ENCODE results near the gene CYB561. TPM values are rescaled to one million over a fixed set of nuclear protein-coding genes. Genes with fewer than 3 reads are reported as not detected.

The CYB561 gene, protein sequence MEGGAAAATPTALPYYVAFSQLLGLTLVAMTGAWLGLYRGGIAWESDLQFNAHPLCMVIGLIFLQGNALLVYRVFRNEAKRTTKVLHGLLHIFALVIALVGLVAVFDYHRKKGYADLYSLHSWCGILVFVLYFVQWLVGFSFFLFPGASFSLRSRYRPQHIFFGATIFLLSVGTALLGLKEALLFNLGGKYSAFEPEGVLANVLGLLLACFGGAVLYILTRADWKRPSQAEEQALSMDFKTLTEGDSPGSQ
- 14.7 TPM for total RNA-seq
- long read RNA-seq, transcript CYB561-213 (5 exons, 2,344 nt): major isoform, 6 of 23 reads
- long read RNA-seq, transcript CYB561-201 (6 exons, 3,001 nt): major isoform, 6 of 23 reads
- long read RNA-seq, partial matches to known transcripts: 2 of 23 reads
- long read RNA-seq, other reads (novel, unspliced or antisense): 8 of 23 reads

DNA sequence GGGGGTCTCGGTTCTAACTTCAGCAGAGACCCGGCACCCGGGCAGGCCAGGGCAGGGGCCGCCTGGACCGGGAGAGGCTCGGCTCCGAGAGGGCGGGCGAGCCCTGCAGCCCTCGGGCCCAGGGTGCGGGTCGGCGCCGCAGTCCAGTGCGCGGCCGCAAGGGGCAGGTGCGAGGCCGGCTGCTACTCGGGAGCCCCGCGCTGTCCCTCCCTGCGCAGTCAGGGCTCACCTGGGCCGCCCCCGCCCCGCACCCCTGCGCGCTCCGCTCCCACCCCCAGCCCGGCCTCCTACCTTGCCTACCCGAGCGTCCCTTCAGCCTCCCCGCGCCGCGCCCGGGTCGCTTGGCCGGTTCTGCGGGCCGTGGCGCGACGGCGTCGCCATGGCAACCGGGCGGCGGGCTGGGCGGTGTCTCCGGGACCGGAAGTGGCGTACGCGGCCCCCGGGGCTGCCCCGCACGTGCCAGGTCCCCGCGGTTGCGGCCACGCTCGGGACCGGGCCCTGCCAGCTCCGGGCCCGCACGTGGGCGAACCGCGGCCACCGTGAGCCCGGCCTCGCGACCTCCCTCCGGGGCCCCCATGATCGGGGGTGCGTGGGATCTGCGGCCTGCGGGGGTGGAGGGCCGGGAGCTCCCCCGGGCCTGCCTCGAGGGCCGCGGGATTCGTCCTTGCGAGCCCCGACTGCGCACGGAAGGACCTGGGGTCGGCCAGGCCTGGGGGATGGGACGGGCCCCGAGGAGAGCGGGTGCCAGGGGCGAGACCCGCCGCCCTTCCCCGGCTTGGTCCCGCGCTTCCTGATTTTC lies at the start of gene CYB561:
TSS of gene CYB561 (minus strand) at position 353 of the 799 bp plus-strand sequence. CDS start 8,759 bp downstream, outside the sequence.
- DNase-seq: peak; percentile 89
- intact Hi-C loops (cut with micrococcal nuclease): no loop called here

DNA sequence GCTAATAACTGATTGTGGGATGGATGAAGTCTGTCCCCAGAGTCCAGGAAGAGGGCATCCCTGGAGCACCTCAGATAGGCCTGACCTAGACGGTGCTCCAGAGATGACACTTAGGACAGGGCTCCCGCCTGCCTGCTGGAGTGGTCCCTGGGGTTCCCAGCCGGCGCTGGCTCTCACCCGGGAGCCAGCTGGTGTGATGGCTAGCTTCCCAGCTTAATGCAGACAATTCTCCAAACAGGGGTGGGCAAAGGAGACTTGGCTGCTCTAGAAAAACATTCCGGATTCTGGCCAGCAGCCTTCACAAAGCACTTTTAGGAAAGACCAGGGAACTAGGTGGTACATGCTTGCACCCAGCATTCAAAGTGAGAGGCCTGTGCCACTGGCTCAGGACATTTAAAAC lies 49.4 kb upstream of the CYB561 start:
- DNase-seq (no peak), ATAC-seq (no peak)
- intact Hi-C loops (cut with micrococcal nuclease): no loop called here

More for the DNA sequence above, at the start of gene CYB561:
- ATAC-seq: peak; percentile 83

DNA sequence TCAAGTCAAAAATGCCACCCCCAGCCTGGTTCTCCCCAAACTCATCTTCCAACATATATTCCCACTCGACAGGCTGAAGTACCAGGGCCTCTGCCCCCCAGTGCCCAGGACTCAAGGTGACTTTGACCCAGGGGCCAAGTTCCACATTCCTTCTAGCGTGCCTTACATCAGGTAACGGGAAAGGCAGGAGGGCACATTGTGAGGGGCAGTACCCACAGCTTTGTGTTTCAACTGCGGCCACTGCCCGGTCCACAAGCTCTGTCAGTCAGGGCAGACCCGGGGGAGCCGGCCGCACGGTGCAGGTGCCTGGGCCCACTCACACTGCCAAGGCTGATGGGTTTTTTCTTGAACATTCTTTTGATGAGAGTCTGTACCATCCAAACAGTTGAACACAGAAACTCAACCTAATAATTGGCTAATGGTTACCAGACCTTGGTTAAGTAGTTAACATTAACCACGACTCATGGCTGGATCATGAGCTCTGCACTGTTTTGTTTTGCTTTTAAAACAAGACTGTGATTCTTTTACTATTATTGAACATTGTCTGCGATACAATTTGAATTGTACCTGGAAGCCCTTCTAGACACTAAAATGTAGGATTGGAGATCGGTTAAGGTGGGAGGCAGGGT lies 48.3 kb upstream of the CYB561 start:
- ATAC-seq: no peak
- intact Hi-C loops (cut with micrococcal nuclease): no loop called here
- no peak for DNase-seq

DNA sequence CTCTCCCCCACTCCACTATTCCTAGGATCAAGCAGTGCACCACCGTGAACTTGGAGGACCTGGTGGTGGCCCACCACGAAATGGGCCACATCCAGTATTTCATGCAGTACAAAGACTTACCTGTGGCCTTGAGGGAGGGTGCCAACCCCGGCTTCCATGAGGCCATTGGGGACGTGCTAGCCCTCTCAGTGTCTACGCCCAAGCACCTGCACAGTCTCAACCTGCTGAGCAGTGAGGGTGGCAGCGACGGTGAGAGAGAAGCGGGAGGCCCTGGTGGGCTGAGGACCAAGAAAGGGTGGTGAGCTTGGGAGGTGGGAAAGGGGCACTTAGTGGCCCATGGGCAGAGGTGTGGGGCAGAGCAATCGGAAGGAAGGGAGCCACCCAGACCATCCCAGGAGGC lies 47.3 kb upstream of the CYB561 start:
- ATAC-seq: no peak

DNA sequence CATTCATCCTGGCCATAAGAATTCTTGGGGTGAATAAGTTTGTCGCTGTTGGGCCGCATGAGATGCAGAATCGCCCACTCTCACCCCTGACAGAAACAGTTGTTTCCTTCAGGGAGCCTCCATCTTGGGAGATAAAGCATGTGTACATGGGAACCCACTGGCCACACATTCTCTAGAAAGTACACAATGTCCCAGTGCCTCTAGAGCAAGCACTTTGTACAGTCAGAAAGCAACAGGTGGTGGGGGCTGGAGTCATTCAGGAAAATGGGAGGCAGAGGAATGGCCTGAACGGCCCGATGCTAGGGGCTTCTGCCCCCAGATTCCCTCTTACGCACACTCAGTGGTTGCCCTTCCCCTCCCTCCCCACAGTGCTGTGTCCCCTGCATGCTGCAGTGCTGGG lies 46.8 kb upstream of the CYB561 start:
- ATAC-seq (no peak), DNase-seq (no peak)
- intact Hi-C loops (cut with micrococcal nuclease): no loop called here

More for the DNA sequence above, 47.3 kb upstream of the CYB561 start:
- DNase-seq: no peak
- intact Hi-C loops (cut with micrococcal nuclease): no loop called here

DNA sequence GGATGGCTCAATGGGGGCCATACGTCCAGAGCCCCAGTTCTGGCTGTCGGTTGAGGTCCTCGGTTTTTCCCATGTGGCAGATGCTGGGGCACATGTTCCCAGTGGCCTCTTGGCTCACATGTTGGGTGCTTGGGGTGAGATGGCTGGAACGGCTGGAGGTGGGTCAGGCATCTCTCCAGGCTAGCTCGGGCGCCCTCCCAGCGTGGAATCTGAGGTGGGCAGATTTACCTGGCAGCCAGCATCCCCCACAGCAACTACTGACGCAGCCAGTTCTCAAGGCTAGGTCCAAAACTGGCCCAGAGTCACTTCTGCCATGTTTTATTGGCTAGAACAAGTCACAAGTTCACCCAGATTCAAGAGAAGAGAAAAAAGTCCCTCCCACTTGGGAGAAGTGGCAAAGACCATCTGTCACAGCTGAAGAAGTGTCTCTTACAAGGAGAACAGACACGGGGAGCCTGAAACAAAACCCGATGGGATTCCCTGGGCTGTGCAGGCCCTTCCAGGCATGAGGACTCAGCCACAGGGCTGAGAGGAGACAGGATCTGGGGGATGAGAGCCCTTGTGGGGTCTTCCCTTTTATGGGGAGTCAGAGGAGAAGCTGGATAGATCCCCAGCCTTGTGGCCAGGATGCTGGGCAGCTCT lies 46.0 kb upstream of the CYB561 start:
- no peak for ATAC-seq
- intact Hi-C loops (cut with micrococcal nuclease): no loop called here
- no peak for DNase-seq

DNA sequence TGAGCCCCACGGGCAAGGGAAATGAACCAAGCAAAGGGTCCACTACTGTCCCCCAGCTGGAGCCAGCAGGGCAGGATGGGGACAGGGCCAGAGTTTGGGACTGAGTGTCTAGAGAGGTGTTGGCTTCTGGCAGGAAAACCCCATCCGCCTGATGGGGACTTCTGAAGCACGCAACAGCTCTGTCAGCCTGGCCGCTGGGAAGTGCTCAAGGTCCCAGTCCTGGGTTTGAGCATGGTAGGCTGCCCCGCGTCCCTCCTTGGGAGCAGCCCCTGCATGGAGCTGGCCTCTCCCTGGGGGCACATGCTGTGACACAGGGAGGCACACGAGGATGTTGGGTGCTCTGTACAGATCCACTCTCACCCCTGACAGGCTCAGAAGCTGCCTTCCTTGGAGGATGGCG lies 45.3 kb upstream of the CYB561 start:
- ATAC-seq: no peak
- DNase-seq: no peak
- intact Hi-C loops (cut with micrococcal nuclease): no loop called here

DNA sequence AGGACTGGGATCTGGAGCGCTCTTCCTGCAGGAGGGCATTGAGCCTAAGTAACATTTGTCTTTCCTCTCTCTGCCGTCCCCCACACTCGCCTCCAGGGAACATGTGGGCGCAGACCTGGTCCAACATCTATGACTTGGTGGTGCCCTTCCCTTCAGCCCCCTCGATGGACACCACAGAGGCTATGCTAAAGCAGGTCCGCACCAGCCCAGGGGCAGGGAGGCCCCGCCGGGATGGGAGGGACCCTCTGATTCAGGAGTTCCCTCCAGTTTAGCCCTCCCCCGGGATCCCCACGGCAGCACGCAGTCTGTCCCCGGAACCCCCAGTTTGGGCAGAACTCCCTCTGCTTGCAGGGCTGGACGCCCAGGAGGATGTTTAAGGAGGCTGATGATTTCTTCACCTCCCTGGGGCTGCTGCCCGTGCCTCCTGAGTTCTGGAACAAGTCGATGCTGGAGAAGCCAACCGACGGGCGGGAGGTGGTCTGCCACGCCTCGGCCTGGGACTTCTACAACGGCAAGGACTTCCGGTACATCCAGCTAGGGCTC lies 44.8 kb upstream of the CYB561 start:
- intact Hi-C loops (cut with micrococcal nuclease): no loop called here
- DNase-seq (no peak), ATAC-seq (no peak)

DNA sequence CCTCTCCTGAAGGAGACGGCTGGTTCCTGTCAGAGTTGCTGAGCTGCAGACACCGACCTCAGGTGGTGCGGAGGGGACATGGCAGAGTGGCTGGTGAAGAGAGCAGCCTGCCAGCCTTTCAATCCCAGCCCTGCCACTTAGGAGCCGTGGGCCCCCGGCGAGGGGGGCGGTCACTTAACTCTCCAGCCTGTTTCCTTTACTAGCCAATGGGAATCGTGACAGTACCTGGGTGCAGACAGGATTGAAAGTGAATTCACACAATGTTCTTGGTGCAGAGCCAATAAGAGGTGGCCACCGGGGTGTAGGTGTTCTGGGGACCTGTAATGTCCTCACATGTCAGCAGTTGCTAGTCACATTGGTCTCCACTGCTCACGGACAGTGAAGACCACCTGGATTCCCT lies 44.2 kb upstream of the CYB561 start:
- DNase-seq: no peak

DNA sequence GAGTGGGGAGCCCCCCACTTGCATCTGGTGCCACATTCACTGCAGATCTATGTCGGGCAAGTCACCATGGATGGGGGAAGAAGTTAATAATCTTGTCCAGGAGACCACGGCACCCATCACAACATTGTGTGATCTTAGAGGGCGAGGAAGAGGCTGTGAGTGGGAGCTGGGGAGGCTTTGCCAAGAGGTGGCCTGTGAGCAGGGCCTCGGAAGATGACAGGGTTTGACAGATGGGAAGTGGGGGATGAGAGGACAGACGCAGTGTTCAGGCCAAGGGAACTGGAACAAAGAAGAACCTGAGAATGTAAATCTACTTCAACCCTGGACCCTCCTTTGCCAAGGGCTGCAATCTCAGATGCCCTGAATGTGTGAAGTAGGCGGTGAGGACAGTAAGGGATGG lies 43.2 kb upstream of the CYB561 start:
- no peak for DNase-seq
- ATAC-seq: no peak
- intact Hi-C loops (cut with micrococcal nuclease): no loop called here

More for the DNA sequence above, 44.2 kb upstream of the CYB561 start:
- intact Hi-C loops (cut with micrococcal nuclease): no loop called here
- peak; percentile 18 for ATAC-seq

DNA sequence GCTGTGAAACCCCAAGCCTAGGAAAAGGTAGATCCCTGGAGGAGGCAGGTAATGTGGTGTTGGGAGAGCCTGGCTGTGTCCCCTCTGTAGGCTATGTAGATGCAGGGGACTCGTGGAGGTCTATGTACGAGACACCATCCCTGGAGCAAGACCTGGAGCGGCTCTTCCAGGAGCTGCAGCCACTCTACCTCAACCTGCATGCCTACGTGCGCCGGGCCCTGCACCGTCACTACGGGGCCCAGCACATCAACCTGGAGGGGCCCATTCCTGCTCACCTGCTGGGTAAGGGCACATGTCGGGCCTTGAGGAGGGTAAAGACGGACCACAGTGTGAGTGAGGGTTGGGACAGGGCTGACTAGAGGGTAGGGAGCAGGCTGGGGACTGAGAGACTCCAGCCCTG lies 42.7 kb upstream of the CYB561 start:
- intact Hi-C loops (cut with micrococcal nuclease): no loop called here
- DNase-seq (no peak), ATAC-seq (no peak)

DNA sequence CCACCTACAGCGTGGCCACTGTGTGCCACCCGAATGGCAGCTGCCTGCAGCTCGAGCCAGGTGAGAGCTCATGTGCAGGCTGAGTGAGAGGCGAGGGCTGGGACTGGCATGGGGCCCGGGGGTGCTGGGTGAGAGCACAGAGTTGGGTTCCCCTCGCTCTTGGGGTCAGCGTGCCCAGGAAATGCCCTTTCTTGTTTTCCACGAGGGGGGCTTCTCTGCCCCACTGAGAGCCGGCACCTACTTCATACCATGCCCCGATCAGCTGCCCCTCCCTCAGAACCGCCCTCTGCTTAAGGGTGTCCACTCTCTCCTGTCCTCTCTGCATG lies 40.9 kb upstream of the CYB561 start:
- no peak for DNase-seq
- no peak for ATAC-seq
- intact Hi-C loops (cut with micrococcal nuclease): no loop called here

DNA sequence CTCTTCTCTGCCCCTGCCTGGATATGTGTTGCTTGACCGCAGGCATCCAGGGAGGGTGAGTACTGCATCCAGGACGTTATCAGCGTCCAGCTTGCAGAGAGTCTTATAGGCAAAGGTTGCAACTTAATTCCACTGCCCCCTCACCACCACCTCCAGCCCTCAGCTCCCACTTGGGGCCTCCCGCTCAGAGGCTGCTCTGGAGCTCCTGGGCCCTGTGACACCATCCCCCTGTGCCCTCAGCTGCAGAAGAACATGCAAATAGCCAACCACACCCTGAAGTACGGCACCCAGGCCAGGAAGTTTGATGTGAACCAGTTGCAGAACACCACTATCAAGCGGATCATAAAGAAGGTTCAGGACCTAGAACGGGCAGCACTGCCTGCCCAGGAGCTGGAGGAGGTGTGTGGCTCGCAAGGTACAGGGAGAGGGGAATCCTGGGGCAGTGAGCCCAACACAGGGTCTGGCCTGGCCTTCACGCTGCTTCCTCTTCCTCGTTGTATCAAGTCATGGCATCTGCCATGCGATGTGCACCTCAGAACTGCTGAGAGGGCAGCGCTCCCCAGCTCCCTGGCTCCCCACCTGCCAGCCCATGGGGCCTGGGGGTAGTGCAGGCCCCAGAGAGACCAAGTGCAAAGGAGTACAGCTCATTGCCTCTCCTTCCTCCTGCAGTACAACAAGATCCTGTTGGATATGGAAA lies 40.4 kb upstream of the CYB561 start:
- ATAC-seq: no peak
- no peak for DNase-seq
- intact Hi-C loops (cut with micrococcal nuclease): no loop called here

DNA sequence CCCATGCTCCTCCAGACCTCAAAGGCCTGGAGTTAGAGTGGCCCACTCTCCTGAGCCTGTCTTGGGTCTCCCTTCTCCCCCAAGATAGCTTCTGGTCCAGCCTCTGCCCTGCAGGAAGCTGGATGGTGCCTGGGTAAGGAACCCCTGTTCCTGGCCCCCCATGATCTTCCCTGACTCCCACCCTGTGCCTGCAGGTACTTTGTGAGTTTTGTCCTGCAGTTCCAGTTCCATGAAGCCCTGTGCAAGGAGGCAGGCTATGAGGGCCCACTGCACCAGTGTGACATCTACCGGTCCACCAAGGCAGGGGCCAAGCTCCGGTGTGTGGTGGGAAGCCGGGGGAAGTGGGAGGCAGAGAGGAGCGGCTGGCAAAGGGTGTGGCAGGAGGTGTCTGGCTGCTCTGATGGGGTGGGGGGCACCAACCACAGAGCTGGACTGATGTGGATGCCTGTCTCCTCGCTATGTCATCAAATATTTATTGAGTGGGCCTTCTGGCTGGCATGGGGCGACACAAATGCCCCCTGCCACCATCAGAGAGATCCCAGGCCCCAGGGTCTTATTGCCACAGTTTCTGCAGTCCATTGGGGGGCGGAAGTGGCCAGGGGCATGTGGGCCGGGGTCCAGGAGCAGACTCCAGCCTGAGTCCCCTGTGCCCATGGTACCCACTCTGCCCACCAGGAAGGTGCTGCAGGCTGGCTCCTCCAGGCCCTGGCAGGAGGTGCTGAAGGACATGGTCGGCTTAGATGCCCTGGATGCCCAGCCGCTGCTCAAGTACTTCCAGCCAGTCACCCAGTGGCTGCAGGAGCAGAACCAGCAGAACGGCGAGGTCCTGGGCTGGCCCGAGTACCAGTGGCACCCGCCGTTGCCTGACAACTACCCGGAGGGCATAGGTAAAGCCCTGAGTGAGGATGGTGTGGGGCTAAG lies 37.8 kb upstream of the CYB561 start:
- DNase-seq: no peak
- intact Hi-C loops (cut with micrococcal nuclease): no loop called here
- no peak for ATAC-seq

DNA sequence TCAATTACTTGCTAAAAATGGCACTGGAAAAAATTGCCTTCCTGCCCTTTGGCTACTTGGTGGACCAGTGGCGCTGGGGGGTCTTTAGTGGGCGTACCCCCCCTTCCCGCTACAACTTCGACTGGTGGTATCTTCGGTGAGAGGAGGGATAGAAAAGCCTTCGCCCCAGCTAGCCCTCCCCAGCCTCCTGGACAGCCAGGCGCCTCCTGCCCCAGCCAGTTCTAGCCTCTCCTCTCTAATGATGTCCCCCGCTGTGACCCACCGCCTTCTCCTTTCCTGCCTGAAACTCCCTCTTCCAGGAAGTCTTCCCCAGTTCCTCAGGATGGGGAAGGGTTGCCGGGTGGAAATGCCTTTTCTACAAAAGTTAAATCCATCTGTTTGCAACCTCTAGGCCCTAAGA lies 36.9 kb upstream of the CYB561 start:
- intact Hi-C loops (cut with micrococcal nuclease): no loop called here
- DNase-seq: no peak
- no peak for ATAC-seq

DNA sequence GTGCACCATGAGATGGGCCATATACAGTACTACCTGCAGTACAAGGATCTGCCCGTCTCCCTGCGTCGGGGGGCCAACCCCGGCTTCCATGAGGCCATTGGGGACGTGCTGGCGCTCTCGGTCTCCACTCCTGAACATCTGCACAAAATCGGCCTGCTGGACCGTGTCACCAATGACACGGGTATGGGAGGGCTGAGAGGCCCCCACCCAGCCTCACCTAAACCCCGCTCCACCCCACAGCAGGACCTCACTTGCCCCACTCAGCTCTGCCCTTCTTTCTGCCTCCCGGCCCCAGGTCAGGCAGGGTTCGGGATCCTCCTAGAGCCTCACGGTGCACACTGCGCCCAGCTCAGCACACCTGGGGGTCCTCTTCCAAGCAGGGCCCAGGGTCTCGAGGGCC lies 36.4 kb upstream of the CYB561 start:
- intact Hi-C loops (cut with micrococcal nuclease): no loop called here
- DNase-seq (no peak), ATAC-seq (no peak)

DNA sequence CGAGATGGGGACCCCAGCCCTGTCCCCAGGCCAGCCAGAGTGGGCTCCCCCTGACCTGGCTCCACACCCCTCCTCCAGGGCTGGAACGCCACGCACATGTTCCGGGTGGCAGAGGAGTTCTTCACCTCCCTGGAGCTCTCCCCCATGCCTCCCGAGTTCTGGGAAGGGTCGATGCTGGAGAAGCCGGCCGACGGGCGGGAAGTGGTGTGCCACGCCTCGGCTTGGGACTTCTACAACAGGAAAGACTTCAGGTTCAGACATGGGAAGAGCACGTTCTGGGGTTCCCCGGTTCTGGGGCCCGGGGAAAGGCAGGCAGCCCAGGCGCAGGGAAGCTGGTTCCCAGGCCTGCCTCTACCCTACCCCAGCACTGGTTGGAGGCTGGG lies 35.4 kb upstream of the CYB561 start:
- ATAC-seq (no peak), DNase-seq (no peak)
- intact Hi-C loops (cut with micrococcal nuclease): no loop called here
